Fibroblast of skin of abdomen (primary cell): Measurements from ENCODE around the gene SCGB2A2. TPM values are rescaled to one million over a fixed set of nuclear protein-coding genes. Genes with fewer than 3 reads are reported as not detected.

Experiments
- DNase-seq: peaks from one replicate; pipeline ENCODE4 v3.0.0-alpha.2; 2013
- polyA plus RNA-seq, 2 experiments: library from polyadenylated mRNA; unstranded; fragments of 120-200 nt; gene quantifications; one replicate each; pipeline ENCODE4 v1.2.1, GENCODE V29; 2013; ENCODE audit not compliant: insufficient read length in 2 of 2

The SCGB2A2 gene
- polyA plus RNA-seq (2013, experiment 1 of 2; ENCODE audit: insufficient read length), result not detected
- polyA plus RNA-seq (2013, experiment 2 of 2; ENCODE audit: insufficient read length), result not detected

DNA sequence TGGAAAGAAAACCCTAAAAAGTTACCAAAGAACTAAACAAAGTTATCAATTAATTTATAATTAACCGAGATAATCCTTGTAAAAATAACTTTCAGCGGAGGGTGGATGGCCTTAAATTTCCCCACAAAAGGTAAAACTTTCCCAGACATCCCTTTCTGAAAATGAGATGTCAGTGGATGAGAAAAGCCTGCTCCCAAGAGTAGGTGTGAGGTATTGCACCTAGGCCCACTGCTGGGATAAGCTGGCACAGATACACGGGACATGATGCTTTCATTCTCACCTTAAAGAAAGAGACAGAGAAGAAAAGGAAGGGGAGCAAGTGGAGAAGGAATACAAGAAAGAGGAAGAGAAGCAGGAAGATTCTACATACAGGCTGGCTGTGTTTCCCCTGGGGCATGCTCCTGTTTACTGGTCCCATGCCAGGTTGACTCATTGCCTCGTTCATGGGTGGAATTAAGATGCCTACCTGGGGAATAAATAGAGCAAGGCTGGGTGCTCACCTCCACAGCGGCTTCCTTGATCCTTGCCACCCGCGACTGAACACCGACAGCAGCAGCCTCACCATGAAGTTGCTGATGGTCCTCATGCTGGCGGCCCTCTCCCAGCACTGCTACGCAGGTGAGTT is at the start of gene SCGB2A2:
Gene SCGB2A2 (plus strand): TSS at position 505 of the 625 bp plus-strand sequence. CDS start 59 bp downstream, at position 564.
- no peak for DNase-seq

GRCh38 chr11:62221498-62221897 is 48.5 kb upstream of the SCGB2A2 start:
- DNase-seq, result no peak

- no peak for DNase-seq
These were observed 46.9 kb upstream of the SCGB2A2 start for GRCh38 chr11:62223095-62223494.

GRCh38 chr11:62233730-62234129 is 36.2 kb upstream of the SCGB2A2 start:
- no peak for DNase-seq

GRCh38 chr11:62236187-62236586 is 33.8 kb upstream of the SCGB2A2 start:
- no peak for DNase-seq

- DNase-seq, result no peak
These were observed 32.5 kb upstream of the SCGB2A2 start for GRCh38 chr11:62237499-62237898.

- DNase-seq, result no peak
These were observed 31.8 kb upstream of the SCGB2A2 start for GRCh38 chr11:62238151-62238550.

DNA sequence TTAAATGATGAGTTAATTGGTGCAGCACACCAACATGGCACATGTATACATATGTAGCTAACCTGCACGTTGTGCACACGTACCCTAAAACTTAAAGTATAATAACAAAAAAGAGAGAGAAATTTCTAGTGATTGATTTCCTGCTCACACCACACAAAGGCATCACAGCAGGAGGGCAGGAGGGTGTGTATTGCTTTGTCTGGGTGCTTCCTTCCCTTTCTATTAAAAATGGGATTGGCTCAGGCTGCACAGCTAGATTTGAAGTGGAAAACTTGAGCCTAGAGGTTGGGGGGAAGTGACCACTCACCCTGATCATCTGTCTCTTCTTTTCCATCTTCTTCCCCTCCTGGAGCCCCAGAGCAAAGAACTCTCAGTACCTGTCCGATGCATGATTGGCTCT is 28.9 kb upstream of the SCGB2A2 start:
- no peak for DNase-seq

DNA sequence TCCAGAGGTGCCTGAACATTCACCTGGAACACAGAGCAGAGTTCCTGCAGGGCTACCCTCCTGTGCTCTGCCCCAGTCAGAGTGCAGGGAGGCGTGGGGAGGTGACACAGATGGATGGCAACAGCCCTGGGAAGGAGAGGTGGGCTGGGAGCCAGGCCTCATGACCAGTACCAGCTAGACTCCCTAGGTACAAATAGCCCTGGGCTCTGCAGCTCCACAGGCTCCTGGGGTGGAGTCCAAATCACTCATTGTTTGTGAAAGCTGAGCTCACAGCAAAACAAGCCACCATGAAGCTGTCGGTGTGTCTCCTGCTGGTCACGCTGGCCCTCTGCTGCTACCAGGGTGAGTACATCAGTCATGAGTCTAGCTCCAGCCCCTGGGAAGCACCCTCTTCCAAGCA is 27.9 kb upstream of the SCGB2A2 start, which contains the start of gene SCGB1D2:
Gene SCGB1D2 (plus strand): TSS at position 219 of the 400 bp plus-strand sequence. CDS start 69 bp downstream, at position 288.
- no peak for DNase-seq

GRCh38 chr11:62245271-62245753 is 24.6 kb upstream of the SCGB2A2 start:
- peak; percentile 25 for DNase-seq

DNA sequence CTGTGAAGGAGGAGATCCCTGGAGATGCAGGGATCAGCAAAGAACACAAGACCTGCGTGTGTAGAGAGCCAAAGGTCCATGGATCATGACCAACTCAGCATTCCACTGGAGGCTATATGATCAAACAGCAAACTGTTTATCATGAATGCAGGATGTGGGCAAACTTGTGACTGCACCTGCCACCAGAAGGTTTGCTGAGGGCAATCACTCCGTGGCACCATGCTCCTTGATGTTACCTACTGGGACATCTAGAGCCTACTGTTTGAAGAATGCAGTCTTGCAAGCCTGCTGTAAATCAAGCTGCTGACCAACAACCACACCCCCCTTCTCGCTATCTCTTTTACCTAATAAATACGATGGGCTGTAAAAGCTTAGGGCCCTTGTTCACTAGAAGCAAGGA is 18.3 kb upstream of the SCGB2A2 start:
- DNase-seq, result no peak

- DNase-seq, result no peak
These were observed 15.9 kb upstream of the SCGB2A2 start for GRCh38 chr11:62253999-62254542.

- no peak for DNase-seq
These were observed 13.7 kb upstream of the SCGB2A2 start for GRCh38 chr11:62256281-62256680.

DNA sequence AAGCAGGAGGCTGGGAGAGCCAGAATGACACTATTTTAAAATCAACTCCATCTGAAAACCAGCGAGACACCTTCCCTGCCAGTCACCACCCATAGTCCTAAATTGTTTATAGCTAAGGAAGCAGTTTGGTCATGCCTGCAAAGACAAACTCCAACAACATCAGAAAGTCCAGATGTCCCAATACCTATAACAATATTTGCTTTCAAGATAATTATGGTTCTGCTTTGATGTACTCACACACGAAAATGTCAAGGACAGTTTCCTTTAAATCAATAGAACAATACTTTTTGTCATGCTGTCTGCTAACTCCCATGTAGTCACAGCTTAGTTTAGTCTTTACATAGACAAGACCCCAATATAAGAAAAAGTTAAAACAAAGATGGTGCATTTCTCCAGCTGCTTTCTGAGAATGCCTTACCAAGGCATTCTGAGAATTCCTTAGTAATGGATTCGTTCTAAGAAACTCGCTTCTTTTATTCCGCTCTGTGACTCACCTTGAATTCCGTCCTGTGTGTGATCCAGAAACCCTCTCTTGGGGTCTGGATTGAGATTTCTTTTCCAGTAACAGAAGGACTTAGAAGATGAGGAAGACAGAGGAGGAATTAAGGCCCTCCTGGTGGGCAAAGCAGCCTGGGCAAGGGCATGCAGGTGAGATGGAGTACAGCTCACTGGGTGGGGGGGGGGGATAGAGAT is 9.6 kb upstream of the SCGB2A2 start:
- DNase-seq, result no peak

DNA sequence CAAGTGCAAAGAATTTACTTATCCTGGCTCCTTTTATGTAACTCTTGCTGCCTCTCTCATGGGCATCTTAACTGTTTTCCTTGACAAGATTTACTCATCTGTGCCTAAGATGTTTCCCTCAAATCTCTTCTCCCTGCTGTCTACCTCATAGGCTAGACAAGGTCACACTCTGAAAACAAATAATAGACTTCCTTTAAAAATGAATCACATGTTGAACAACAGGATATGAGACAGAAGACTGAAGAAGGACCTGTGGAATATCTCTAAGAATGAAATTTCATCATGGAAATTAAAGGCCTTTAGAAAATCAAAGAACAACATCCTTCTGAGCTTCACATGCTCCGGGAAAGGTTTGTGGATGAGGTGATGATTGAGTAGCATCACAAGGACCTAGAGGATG is 6.0 kb upstream of the SCGB2A2 start:
- DNase-seq, result no peak

- DNase-seq, result no peak
These were observed 3.4 kb upstream of the SCGB2A2 start for GRCh38 chr11:62266558-62266957.

GRCh38 chr11:62267050-62267449 is 2.9 kb upstream of the SCGB2A2 start:
- DNase-seq, result no peak

GRCh38 chr11:62267576-62267975 is 2.4 kb upstream of the SCGB2A2 start:
- DNase-seq, result no peak

DNA sequence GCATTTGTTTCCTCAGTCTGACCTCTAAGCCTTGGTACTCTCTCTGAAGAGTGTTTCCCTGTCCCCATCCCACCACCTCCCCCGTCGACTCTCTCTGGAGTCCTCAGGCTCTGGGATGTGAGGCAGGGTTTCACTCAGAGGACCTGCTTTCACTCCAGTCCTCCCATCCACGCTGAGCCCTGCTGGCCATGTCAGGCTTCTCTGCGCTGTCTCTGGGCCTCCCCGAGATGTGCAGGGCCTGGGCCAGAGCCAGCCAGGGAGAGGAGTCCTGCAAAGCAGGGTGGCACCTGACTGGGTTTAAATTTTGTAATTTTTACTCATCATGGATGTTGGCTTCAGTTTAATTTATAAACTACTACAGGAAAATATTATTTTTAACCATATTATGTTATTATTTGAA is 3.3 kb downstream of the SCGB2A2 start:
- no peak for DNase-seq

DNA sequence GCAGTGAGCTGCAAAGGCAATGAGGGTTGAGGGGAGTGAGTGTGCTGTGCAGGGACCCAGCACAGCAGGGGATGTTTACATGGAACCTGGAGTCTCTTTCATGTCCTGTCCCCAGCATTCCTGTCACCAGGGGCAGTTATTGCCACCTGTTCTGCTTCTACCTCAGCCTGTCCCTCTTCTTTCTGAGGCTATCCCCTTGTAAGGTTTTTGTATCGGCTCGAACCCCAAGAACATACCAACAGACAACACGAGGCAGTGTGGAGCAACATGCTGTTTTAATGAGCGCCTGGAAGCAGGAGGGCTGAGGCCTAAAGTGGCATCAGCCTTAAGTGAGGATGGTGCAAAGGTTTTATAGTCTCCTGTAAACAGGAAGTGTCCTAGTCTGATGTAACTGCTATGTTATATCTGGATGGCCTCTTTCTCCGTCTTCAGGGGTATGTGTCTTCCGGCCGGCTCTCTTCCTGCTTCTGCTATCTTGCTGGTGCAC is 3.9 kb downstream of the SCGB2A2 start:
- no peak for DNase-seq

- no peak for DNase-seq
These were observed 10.5 kb downstream of the SCGB2A2 start for GRCh38 chr11:62280452-62280851.

- DNase-seq, result peak; percentile 24
These were observed 25.5 kb downstream of the SCGB2A2 start for GRCh38 chr11:62295504-62295903.

DNA sequence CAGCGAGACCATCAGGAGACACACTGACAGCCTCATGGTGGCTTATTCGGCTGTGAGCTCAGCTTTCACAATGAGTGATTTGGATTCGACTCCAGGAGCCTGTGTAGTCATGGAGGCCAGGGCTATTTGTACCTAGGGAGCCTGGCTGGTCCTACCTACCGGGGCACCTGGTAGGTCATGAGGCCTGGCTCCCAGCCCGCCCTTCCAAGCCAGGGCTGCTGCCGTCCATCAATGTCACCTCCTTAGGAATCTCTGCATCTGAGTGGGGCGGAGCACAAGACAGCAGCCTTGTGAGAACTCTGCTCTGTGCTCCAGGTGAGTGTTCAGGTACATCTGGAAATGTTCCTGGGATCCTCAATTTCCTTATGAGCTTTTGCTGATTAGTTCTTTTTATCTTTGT is 29.0 kb downstream of the SCGB2A2 start, which contains the start of gene SCGB1D4:
Gene SCGB1D4 (minus strand): TSS at position 101 of the 400 bp plus-strand sequence. CDS start 65 bp downstream, at position 36.
- DNase-seq, result no peak
